OCI-LY3 (cell line): ENCODE results near the gene ASIP.

Experiments
- CTCF ChIP-seq: fragments of 200-600, 300-600 bp; sonication (generic); IDR thresholded peaks from 2 replicates; pipeline ENCODE4 v1.5.1; 2014; ENCODE audit warnings: antibody characterized with exemption, low read length, low read depth
- EZH2phosphoT487 ChIP-seq: fragments of 200-600 bp; shearing (Covaris generic); IDR thresholded peaks from 2 replicates; pipeline ENCODE4 v1.6.1; 2018; ENCODE audit warnings: antibody characterized with exemption, mixed run types, low read depth

- no peak for TF ChIP-seq CTCF
- no peak for TF ChIP-seq EZH2phosphoT487
Measured at GRCh38 chr20:34274694-34275093, 33.5 kb downstream of the ASIP start.
